GM12864 (cell line): ENCODE results near the gene BRD4.

Experiments
- DNase-seq: peaks from one replicate; pipeline ENCODE4 v3.0.0-alpha.2; 2011; ENCODE audit warnings: low read depth
- H3K4me3 ChIP-seq: 2 replicates; pipeline ENCODE4 v1.5.1; 2011; ENCODE audit warnings: mild to moderate bottlenecking, low read depth, low read length, control low read depth
- CTCF ChIP-seq: IDR thresholded peaks from 2 replicates; pipeline ENCODE4 v1.5.1; 2011; ENCODE audit warnings: low read depth, mild to moderate bottlenecking, moderate library complexity, low read length, control low read depth, inconsistent platforms; ENCODE audit errors: missing control alignments

Gene BRD4

GRCh38 chr19:15264061-15264932 is 68.0 kb downstream of the BRD4 start:
- no peak for DNase-seq
- TF ChIP-seq CTCF, result peak; percentile 83
- no peak overlapping the region for H3K4me3 ChIP-seq

GRCh38 chr19:15263361-15263985 is 68.9 kb downstream of the BRD4 start:
- H3K4me3 ChIP-seq, result no peak overlapping the region
- TF ChIP-seq CTCF, result no peak
- DNase-seq, result no peak

- no peak for DNase-seq
- no peak overlapping the region for H3K4me3 ChIP-seq
- no peak for TF ChIP-seq CTCF
These were observed 70.3 kb downstream of the BRD4 start for GRCh38 chr19:15262011-15262410.

- no peak overlapping the region for H3K4me3 ChIP-seq
- no peak for TF ChIP-seq CTCF
- no peak for DNase-seq
These were observed 71.4 kb downstream of the BRD4 start for GRCh38 chr19:15260939-15261338.

GRCh38 chr19:15259907-15260306 is 72.4 kb downstream of the BRD4 start:
- no peak for TF ChIP-seq CTCF
- no peak for DNase-seq
- H3K4me3 ChIP-seq, result no peak overlapping the region

GRCh38 chr19:15257782-15258181 is 74.6 kb downstream of the BRD4 start:
- no peak overlapping the region for H3K4me3 ChIP-seq
- no peak for DNase-seq
- no peak for TF ChIP-seq CTCF
